ENCODE measurements around the gene SPATA2. TPM values are rescaled to one million over a fixed set of nuclear protein-coding genes. Genes with fewer than 3 reads are reported as not detected.
"Not testable (repeated sequence)": the region's sequence is repeated elsewhere in the genome, so short reads cannot be mapped to it uniquely, and the experiment has no call there.

The SPATA2 gene, protein sequence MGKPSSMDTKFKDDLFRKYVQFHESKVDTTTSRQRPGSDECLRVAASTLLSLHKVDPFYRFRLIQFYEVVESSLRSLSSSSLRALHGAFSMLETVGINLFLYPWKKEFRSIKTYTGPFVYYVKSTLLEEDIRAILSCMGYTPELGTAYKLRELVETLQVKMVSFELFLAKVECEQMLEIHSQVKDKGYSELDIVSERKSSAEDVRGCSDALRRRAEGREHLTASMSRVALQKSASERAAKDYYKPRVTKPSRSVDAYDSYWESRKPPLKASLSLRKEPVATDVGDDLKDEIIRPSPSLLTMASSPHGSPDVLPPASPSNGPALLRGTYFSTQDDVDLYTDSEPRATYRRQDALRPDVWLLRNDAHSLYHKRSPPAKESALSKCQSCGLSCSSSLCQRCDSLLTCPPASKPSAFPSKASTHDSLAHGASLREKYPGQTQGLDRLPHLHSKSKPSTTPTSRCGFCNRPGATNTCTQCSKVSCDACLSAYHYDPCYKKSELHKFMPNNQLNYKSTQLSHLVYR
- total RNA-seq (1 to 10 TPM; 5.4 TPM), polyA plus RNA-seq (ENCODE audit: insufficient read length in 2 of 2) (10 to 100 TPM; 17.9 to 20.1 TPM)
- long read RNA-seq, donor 1, full-length matches to known transcripts, result 5 of 16 reads
- long read RNA-seq, donor 1, partial matches to known transcripts, result 11 of 16 reads
- long read RNA-seq, donor 1, other reads (novel, unspliced or antisense), result 0 of 16 reads
- long read RNA-seq, donor 2, full-length matches to known transcripts, result 1 of 1 reads
- long read RNA-seq, donor 2, partial matches to known transcripts, result 0 of 1 reads
- long read RNA-seq, donor 2, other reads (novel, unspliced or antisense), result 0 of 1 reads
- long read RNA-seq, donor 3, full-length matches to known transcripts, result 1 of 1 reads
- long read RNA-seq, donor 3, partial matches to known transcripts, result 0 of 1 reads
- long read RNA-seq, donor 3, other reads (novel, unspliced or antisense), result 0 of 1 reads
- long read RNA-seq, donor 4, result 0 reads

DNA sequence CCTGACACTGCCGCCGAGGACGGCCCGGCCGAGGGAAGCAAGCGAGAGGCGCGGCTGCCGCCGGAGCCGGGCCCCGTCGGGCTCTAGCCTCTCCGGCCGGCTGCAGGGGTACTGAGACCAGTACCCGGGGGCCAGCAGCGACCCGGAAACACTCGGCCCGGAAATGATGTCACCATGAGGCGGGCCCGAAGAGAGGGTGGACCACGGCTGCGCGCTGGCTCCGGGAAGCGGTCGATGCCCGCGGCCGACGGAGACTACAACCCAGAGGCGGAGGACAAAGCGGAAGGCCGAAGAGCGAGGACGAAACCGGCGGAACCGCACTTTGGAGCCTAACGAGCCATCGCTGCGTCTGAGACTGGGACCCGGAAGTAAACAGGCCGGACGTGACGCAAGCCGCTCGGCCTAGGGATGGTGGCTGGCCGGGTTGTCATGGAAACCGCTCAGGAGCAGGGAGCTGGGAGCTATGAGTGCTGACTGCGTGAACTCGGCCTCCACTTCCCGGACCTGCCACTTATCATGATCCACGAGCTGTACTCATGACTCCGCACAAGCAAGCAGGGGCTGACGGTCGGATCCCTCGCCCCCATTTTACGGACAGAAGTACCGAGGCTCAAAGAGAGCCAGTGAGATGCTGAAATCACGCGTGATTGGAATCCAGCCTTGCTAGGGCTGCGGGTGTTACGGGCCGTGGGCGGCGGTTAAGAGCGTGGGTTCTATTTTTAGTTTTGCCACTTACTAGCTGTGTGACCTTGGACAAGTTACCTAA, at the start of gene SPATA2:
Gene SPATA2, minus strand, starts transcription at position 150 of the 766 bp plus-strand sequence. CDS start 7,039 bp downstream, outside the sequence.
- peak; percentile 89 to 99 (median 93) for DNase-seq (ENCODE audit: low read depth in 4 of 6, low spot score in 6 of 6)
- Histone ChIP-seq H3K4me3 (ENCODE audit: low read depth, low read length) (peak within 1 kb of the TSS; percentile 96), H3K27ac (ENCODE audit: low read depth, low read length) (peak within 1 kb of the TSS; percentile 100), H3K9me3 (ENCODE audit: control insufficient read depth, insufficient read depth, low read length) (no peaks in the 10 kb centered on the region), H3K4me1 (ENCODE audit: control insufficient read depth, insufficient read depth, low read length) (peaks cover 43% of the 10 kb centered on the region), H3K36me3 (ENCODE audit: control insufficient read depth, insufficient read depth, low read length) (peaks cover 3% of the 10 kb centered on the region), H3K27me3 (ENCODE audit: control insufficient read depth, insufficient read depth, low read length) (no peaks in the 10 kb centered on the region)
- WGBS (ENCODE audit: insufficient coverage), result under 1% methylated on average over 69 of the region's 69 CpGs

DNA sequence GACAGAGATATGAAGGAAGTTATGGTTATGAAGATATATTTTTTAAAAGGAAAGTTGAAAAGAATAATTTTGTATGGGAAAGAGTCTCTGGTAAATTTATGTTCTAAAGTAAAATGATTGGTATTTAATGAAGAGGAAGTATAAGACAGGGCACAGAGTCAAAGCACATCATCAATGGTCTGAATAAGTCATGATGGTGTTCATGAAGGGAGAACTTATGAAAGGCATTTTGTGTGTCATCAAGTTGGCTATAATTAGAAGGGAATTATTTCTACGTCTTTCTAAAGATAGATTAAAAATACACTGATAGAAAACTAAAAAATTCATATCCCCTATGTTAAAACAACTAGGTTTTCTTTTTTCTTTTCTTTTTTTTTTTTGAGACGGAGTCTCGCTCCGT, 46.1 kb upstream of the SPATA2 start:
- 80% methylated on average over 1 of the region's 4 CpGs for WGBS (ENCODE audit: insufficient coverage)
- H3K27ac ChIP-seq (ENCODE audit: low read depth, low read length), result no peak overlapping the region
- H3K4me3 ChIP-seq (ENCODE audit: low read depth, low read length), result no peak overlapping the region
- H3K4me1 ChIP-seq (ENCODE audit: control insufficient read depth, insufficient read depth, low read length), result no peaks in the 10 kb centered on the region
- DNase-seq (ENCODE audit: low read depth in 4 of 6, low spot score in 6 of 6), result no peak
- peaks cover 10% of the 10 kb centered on the region for H3K36me3 ChIP-seq (ENCODE audit: control insufficient read depth, insufficient read depth, low read length)
- H3K27me3 ChIP-seq (ENCODE audit: control insufficient read depth, insufficient read depth, low read length), result no peaks in the 10 kb centered on the region
- H3K9me3 ChIP-seq (ENCODE audit: control insufficient read depth, insufficient read depth, low read length), result no peaks in the 10 kb centered on the region

- peaks cover 47% of the 10 kb centered on the region for H3K36me3 ChIP-seq (ENCODE audit: control insufficient read depth, insufficient read depth, low read length)
- 86% methylated on average over 12 of the region's 12 CpGs for WGBS (ENCODE audit: insufficient coverage)
- DNase-seq (ENCODE audit: low read depth in 4 of 6, low spot score in 6 of 6), result peak in 1 of 6 donors; percentile 25
- H3K27me3 ChIP-seq (ENCODE audit: control insufficient read depth, insufficient read depth, low read length); H3K9me3 ChIP-seq (ENCODE audit: control insufficient read depth, insufficient read depth, low read length); H3K27ac ChIP-seq (ENCODE audit: low read depth, low read length); H3K4me3 ChIP-seq (ENCODE audit: low read depth, low read length); H3K4me1 ChIP-seq (ENCODE audit: control insufficient read depth, insufficient read depth, low read length): not testable (repeated sequence)
Observed at GRCh38 chr20:49957089-49957938, 42.0 kb upstream of the SPATA2 start.

- Histone ChIP-seq H3K4me3 (ENCODE audit: low read depth, low read length) (no peak overlapping the region), H3K36me3 (ENCODE audit: control insufficient read depth, insufficient read depth, low read length) (peaks cover 53% of the 10 kb centered on the region)
- WGBS (ENCODE audit: insufficient coverage), result 92% methylated on average over 18 of the region's 18 CpGs
Observed at GRCh38 chr20:49956689-49957088, 41.4 kb upstream of the SPATA2 start.

GRCh38 chr20:49955830-49956396, 40.6 kb upstream of the SPATA2 start:
- DNase-seq (ENCODE audit: low read depth in 4 of 6, low spot score in 6 of 6); H3K9me3 ChIP-seq (ENCODE audit: control insufficient read depth, insufficient read depth, low read length); H3K4me1 ChIP-seq (ENCODE audit: control insufficient read depth, insufficient read depth, low read length); H3K27me3 ChIP-seq (ENCODE audit: control insufficient read depth, insufficient read depth, low read length); H3K4me3 ChIP-seq (ENCODE audit: low read depth, low read length); H3K27ac ChIP-seq (ENCODE audit: low read depth, low read length): not testable (repeated sequence)
- WGBS (ENCODE audit: insufficient coverage), result 86% methylated on average over 9 of the region's 12 CpGs
- peaks cover 58% of the 10 kb centered on the region for H3K36me3 ChIP-seq (ENCODE audit: control insufficient read depth, insufficient read depth, low read length)

More at GRCh38 chr20:49956689-49957088, 41.4 kb upstream of the SPATA2 start:
- H3K9me3 ChIP-seq (ENCODE audit: control insufficient read depth, insufficient read depth, low read length), result no peaks in the 10 kb centered on the region
- H3K4me1 ChIP-seq (ENCODE audit: control insufficient read depth, insufficient read depth, low read length), result no peaks in the 10 kb centered on the region
- no peak overlapping the region for H3K27ac ChIP-seq (ENCODE audit: low read depth, low read length)
- H3K27me3 ChIP-seq (ENCODE audit: control insufficient read depth, insufficient read depth, low read length), result no peaks in the 10 kb centered on the region
- DNase-seq (ENCODE audit: low read depth in 4 of 6, low spot score in 6 of 6), result no peak

DNA sequence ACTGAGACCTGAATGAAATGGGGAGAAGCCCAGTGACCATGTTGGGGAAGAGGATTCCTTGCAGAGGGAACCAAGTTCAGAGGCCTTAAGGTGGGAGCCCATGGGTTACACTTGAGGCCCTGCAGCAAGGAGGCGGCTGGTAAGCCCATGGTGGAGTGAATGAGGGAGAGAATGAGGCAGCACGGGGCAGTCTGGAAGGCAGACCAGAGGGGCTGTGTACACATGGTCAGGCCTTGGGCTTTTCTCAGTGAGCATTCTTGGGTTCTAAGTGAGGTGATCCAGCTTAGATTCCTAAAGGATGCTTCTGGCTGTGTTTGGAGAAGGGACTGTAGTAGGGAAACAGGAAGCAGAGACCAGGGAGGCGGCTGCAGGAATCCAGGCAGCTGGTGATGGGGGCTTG, 39.8 kb upstream of the SPATA2 start:
- H3K4me1 ChIP-seq (ENCODE audit: control insufficient read depth, insufficient read depth, low read length), result no peaks in the 10 kb centered on the region
- DNase-seq (ENCODE audit: low read depth in 4 of 6, low spot score in 6 of 6), result no peak
- peaks cover 65% of the 10 kb centered on the region for H3K36me3 ChIP-seq (ENCODE audit: control insufficient read depth, insufficient read depth, low read length)
- WGBS (ENCODE audit: insufficient coverage), result 100% methylated on average over 3 of the region's 3 CpGs
- H3K9me3 ChIP-seq (ENCODE audit: control insufficient read depth, insufficient read depth, low read length), result no peaks in the 10 kb centered on the region
- H3K27ac ChIP-seq (ENCODE audit: low read depth, low read length), result no peak overlapping the region
- no peaks in the 10 kb centered on the region for H3K27me3 ChIP-seq (ENCODE audit: control insufficient read depth, insufficient read depth, low read length)
- H3K4me3 ChIP-seq (ENCODE audit: low read depth, low read length), result no peak overlapping the region

DNA sequence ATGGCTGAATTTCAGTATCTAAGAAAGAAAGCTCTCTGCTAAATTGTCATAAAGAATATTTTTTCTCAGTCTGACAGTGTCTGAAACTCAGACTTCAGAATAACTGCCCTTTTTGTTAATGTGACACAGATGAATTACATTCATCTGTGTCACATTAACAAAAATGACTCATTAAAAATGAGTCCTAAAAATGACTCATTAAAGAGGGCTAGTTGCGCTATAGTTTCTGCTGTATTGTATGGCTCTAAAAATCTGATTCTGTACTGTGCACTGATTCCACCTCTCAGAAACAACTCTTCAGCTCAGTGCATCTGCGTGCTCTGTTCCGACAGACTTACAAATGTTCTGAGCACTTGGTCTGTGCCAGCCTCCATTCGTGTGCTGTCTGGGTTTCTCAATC, 35.8 kb upstream of the SPATA2 start:
- 92% methylated on average over 4 of the region's 4 CpGs for WGBS (ENCODE audit: insufficient coverage)
- Histone ChIP-seq H3K27me3 (ENCODE audit: control insufficient read depth, insufficient read depth, low read length) (no peaks in the 10 kb centered on the region), H3K36me3 (ENCODE audit: control insufficient read depth, insufficient read depth, low read length) (peaks cover 79% of the 10 kb centered on the region), H3K4me1 (ENCODE audit: control insufficient read depth, insufficient read depth, low read length) (no peaks in the 10 kb centered on the region), H3K4me3 (ENCODE audit: low read depth, low read length) (no peak overlapping the region), H3K9me3 (ENCODE audit: control insufficient read depth, insufficient read depth, low read length) (no peaks in the 10 kb centered on the region), H3K27ac (ENCODE audit: low read depth, low read length) (no peak overlapping the region)
- DNase-seq (ENCODE audit: low read depth in 4 of 6, low spot score in 6 of 6), result no peak

GRCh38 chr20:49948809-49949507, 33.6 kb upstream of the SPATA2 start:
- Histone ChIP-seq H3K9me3 (ENCODE audit: control insufficient read depth, insufficient read depth, low read length) (no peaks in the 10 kb centered on the region), H3K4me1 (ENCODE audit: control insufficient read depth, insufficient read depth, low read length) (no peaks in the 10 kb centered on the region), H3K4me3 (ENCODE audit: low read depth, low read length) (no peak overlapping the region), H3K27ac (ENCODE audit: low read depth, low read length) (no peak overlapping the region), H3K36me3 (ENCODE audit: control insufficient read depth, insufficient read depth, low read length) (peaks cover 71% of the 10 kb centered on the region), H3K27me3 (ENCODE audit: control insufficient read depth, insufficient read depth, low read length) (no peaks in the 10 kb centered on the region)
- 95% methylated on average over 11 of the region's 11 CpGs for WGBS (ENCODE audit: insufficient coverage)
- no peak for DNase-seq (ENCODE audit: low read depth in 4 of 6, low spot score in 6 of 6)
